Jurkat, Clone E6-1 (cell line): ENCODE results near the gene ALDH1A3.

Experiments used
- DNase-seq: peaks from one replicate; pipeline ENCODE4 v3.0.0-alpha.2; 2011; ENCODE audit warnings: low read depth, low spot score
- H3K4me3 ChIP-seq: 2 replicates; pipeline ENCODE4 v1.5.1; 2011; ENCODE audit warnings: mild to moderate bottlenecking, low read length, control low read depth, moderate library complexity

The ALDH1A3 gene

DNA sequence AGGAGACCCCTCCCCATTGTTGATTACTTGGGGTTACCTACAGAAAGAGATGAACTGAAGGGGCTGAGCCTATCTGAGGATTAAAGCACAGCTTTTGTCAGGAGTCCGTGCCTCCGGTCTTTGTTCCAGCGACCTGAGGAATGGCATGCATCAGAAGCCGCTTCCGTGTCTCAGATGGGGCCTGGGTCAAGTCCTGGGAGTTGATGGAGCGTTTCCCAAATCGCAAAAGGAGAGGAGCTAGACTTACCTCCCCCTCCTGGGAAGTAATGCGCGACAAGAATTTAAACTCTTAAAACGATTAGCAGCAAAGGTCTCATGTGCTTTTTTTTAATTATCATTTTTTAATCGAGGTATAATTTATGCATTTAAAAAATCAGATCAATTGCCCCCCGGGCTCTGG, 983 bp upstream of the ALDH1A3 start:
- no peak for DNase-seq
- H3K4me3 ChIP-seq, result no peak overlapping the region

DNA sequence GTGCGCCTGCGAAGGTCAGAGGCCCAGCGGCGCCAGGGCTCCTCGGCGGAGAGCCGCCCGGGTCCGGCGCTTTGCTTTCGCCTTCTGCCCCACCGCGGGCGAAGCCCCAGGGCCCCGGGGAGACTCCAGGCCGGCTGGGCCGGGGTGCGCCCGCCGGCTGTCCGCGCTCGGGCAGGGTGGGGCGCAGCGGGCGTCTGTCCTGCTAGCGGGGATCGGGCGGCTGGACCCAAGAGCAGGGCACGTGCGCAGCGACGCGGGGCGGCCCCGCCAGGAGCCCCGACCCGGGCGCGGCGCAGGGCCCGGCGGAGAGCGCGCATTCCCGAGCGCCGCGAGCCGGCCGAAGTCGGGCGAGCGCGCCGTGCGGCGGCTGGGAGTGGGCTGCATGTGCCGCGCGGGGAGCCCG, 569 bp upstream of the ALDH1A3 start:
- no peak overlapping the region for H3K4me3 ChIP-seq
- no peak for DNase-seq

DNA sequence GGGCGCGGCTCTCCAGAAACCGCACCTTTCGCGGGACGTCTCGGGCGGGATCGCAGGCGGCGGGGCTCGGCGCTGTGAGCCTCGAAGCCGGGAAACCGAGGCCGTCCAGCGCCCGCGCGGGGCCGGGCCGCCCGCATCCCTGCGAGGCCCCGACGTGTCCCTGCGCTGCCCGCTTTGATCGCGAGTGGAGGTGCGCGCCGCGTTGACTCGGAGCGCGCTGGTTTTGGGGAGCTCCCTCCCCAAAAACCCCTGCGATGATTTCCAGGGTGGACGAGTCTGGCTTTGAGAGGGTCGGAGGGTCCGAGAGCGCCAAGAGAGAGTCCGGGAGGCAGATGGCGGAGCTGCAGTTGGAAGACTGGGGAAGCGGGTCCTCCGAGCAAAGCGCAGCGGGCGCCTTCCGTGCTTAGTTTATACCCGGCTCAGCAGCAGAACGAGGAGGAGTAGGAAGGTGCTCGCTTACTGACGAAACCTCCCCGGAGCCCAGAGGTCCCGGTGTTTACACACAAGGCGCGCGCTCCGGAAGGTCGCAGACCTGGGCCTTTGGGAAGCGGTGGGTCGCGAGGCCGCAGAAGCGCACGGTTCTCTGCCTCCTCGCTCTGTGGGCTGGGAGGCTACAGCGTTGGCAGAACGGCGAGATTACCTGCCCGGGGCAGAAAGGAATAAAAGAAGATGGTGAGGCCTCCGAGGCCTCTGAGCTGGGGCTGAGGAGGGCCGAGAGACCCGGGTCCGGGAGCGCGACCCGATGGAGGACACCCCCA, 687 bp downstream of the ALDH1A3 start:
- H3K4me3 ChIP-seq, result no peak overlapping the region
- DNase-seq, result no peak

DNA sequence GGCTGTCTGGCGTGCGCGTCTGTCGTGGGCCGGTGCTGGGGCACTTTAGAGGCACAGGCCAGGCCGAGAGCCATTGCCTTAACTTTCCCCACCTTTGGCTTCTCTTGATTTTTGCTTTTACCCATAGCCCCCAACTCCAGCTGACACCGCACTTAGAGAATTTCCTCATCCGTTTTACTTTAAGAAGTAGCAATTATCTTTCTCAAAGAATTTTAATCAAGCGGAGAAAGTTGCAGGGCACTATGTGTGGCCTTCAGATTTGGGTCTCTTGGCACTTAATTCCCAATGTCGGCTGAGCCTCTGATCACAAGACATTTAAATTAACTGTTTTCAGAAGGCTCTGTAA, 1.2 kb downstream of the ALDH1A3 start:
- DNase-seq, result no peak
- no peak overlapping the region for H3K4me3 ChIP-seq

DNA sequence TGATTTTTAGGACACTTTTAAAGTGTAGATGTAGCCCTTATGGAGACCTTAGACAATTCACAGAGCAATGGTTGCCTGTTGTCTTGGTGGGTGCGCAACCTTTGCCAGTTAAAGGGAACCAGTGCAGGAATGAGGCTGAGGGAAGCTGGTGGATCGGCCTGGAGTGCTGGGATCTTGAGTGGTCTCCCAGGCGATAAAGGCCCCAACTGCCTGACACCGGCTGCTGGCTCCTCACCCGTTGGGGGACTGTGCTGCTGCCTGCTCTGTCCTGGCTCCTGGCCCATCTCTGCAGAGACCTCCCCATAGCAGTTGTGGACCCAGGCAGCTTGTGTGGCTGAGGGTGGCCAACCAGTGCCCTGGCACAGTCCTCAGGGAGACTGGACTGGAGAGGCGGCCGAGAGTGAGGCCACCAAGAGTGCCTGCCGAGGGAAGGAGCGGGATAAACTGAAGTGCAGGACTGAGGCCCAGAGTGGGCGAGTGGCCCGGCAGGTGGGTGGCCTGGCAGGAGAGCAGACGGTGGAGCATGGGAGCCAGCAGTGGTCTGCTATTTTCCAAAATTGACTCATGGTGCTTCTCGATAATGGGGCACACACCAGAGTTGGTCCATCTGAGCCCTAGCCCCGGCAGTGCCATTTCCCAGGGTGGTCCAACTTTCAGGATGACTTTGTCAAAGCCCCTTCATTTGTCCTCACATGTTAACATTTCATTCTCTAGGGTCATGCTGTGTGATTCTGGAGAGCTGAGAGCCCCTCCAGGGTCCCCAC, 2.1 kb downstream of the ALDH1A3 start:
- DNase-seq, result no peak
- no peak overlapping the region for H3K4me3 ChIP-seq

DNA sequence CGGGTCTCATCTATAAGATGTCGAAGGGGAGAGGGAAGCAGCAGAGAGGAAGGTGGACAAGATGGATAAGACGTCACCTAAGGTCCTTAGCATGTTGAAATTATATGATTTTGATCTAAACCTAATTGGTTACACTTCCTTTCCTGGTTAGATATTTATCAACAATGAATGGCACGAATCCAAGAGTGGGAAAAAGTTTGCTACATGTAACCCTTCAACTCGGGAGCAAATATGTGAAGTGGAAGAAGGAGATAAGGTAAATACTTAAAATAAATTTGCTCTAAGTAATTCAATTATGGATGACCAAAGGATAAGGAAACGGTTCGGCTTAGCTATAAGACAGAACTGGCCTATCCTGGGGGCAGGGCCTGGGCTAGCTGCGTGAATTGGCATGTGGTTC, 5.5 kb downstream of the ALDH1A3 start:
- no peak for DNase-seq
- no peak overlapping the region for H3K4me3 ChIP-seq

DNA sequence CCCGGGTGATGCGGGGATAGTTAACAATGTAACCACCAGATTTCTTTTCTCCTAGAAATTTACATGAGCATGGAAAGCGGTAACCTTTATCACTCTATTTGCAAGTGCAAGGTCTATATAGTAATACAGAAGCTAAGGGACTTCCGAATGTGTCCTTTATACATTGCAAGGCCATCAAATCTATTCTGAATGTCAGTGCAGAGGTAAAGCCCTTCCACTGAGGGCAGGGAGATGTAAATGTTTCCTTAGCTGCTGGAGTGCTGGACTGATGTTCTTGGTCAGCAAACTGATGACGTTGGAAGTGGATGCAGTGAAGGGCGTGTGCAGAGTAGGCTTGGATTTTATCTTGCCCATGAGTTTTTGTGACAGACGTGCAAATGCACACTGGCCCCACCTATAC, 6.2 kb downstream of the ALDH1A3 start:
- DNase-seq, result no peak
- no peak overlapping the region for H3K4me3 ChIP-seq

DNA sequence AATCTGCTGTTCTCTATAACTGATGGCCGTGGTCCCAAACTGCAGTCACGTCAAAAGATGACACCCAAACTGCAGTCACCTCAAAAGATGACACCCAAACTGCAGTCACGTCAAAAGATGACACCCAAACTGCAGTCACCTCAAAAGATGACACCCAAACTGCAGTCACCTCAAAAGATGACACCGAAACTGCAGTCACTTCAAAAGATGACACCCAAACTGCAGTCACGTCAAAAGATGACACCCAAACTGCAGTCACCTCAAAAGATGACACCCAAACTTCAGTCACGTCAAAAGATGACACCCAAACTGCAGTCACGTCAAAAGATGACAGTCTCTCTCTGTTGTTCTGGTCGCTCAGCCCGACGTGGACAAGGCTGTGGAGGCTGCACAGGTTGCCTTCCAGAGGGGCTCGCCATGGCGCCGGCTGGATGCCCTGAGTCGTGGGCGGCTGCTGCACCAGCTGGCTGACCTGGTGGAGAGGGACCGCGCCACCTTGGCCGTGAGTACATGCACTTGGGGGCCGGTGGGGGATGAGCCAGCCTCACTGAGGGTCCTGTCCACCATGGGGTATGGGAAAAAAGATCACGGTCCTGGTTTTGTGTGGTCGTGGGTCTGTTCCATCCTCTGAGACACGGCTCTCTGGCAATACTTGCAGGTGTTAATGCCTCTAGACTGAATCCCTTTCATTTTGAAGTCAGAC, 7.7 kb downstream of the ALDH1A3 start:
- DNase-seq, result no peak
- H3K4me3 ChIP-seq, result no peak overlapping the region

DNA sequence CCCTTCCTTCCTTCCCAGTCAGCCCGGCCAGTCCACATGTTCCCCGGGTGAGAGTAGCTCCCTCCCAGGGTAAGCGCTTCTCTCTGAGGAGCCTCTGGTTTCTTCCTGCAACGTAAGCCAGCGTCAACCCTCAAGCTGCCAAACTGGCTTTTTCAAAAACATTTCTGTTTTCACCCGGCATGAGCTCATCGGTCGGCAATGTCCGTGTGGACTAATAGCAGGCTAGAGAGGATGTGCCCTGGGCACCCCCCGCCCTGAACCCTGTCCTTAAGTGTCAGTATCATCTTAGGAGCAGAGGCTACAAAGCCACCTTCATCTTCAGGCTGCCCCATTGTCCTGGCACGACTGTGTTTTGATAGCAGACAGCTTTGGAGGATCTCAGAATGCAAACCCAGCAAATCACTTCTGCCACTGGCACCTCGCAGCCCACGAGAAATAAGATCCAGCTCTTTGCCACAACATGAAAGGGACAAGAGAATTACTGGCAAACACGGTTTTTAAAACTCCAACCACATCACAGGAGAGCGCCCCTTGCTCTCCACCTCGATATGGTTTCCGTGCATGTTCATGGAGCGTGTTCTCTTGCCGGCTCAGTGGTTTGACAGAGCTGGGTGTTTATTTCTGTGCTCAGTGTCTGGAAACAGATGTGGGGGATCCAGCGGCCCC, 9.9 kb downstream of the ALDH1A3 start:
- no peak overlapping the region for H3K4me3 ChIP-seq
- DNase-seq, result peak; percentile 79

DNA sequence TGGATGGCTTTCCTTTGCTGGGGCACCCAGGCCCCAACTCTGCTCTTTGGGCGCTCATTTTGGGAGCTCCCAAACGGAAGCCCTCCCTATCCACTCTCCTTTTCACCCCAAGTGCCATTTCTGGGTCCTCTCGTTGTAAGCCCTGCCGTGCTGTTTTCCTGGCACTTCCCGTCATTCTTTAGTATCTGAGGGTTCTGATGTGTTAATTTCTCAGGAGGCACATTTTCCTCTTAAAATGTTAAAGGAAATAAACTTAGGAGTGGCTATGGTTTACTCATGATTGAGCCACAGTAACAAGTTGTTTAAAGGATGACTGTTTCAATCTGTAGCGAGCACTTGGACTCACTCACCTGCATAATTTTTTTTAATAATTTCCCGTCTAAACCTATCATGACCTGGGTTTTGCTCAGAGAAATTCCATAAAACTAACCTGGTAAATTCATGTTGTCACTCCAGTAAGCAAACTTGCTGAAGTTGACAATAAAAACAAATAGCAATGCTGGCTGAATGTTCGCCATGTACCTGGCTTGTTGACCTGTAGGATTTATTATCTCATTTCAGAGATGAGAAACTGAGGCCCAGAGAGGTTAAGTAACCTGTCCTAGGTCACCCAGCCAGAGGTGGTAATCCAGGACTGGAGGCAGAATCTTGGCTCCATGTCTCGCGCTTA, 10.6 kb downstream of the ALDH1A3 start:
- no peak overlapping the region for H3K4me3 ChIP-seq
- no peak for DNase-seq

DNA sequence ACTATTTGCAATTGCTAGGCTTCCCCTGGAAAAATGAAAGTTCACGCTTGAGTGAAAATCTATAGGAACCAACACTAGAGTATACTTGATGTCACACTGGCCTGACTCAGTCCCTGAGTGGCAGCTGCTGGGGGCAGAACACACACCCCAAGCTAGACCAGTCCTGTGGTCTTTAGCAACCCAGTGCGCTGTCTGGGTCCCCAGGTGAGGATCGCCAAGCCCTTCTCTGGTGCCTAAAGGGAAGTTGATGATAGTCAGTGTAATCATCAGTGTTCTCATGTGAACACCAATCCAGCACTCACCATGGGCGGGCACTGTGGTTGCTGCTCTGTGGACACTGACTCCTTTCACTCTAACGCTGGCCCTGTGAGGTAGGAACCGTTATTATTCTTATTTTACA, 11.2 kb downstream of the ALDH1A3 start:
- H3K4me3 ChIP-seq, result no peak overlapping the region
- no peak for DNase-seq

DNA sequence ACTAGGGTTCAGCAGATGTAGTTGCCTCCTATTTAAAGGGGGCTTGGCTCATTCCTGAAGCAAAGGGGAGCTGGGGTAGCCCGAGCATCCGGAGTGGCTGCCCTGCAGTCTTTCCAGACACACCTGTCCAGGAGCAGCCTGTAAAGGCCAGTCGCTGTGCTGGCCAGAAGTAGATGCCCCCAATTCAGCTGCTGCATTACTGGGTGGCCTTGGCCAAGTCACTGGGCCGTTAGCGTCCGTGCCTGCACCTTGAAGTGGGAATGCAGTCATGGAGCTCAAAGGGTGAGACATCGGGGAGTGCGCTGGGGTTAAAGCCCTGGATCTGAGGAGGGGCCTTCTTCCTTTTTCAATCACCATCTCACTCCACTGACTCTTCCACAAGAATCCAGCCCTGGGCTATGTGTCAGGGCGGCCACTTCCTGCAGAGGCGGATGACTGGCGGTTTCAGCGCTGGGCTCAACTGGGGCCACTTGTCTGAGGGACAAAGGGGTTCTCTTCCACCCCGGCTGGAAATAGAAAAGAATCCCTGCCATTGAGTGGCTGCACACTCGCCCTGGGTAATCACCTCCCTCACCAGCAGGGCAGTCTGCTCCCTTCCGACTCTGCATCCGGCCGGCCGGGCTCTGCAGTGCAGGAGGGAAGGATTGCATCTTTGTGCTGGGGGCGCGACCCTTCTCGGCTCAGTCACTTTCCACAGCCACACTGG, 11.8 kb downstream of the ALDH1A3 start:
- no peak for DNase-seq
- H3K4me3 ChIP-seq, result no peak overlapping the region

DNA sequence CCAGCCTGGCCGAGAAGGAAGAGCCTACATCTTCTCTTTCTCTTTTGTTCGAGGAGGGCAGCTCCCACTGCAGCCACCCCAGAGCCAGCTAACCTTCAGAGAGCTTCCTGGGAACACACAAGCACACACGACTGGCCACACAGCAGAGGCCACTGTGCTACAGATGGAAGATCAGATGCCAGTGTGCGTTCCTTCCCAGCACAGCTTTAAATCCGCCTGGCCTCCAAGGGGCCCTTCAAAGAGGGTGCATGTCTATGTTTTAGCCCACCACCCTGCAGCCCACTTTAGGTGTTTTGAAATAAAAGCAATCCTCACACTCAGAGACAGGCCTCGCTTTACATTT, 12.4 kb downstream of the ALDH1A3 start:
- H3K4me3 ChIP-seq, result no peak overlapping the region
- DNase-seq, result no peak

DNA sequence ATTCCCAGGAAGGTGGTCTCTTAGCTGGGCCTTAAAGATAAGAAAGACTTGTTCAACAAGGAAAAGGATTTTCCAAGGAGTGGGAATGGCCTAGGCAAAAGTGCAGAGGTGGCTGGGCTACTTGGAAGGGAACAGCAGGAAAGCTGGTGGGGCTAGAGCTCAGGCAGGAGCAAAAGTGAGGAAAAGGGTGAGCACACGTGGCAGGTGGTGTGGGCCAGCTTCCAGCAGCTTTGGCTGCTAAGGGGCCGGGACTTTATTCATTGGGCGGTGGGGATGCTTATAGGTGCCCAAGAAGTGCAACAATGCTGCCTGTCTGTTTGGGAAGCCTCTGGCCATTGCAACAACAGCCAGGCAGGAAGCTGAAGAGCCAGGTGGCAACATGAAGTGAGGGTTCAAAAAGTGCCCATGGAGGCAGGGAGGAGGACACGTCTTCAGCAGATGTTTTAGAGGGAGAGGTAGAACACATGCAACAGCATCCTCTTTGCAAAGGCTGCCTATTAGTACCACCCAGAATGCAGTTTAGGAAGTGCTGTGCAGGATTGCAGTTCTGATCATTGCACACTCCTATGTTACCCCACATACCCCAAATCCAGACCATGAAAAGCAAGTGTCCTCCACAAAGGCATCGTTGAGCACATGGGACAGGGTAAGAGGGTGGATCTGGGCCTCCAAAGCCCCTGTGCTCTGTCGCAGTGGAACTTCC, 13.8 kb downstream of the ALDH1A3 start:
- H3K4me3 ChIP-seq, result no peak overlapping the region
- no peak for DNase-seq

DNA sequence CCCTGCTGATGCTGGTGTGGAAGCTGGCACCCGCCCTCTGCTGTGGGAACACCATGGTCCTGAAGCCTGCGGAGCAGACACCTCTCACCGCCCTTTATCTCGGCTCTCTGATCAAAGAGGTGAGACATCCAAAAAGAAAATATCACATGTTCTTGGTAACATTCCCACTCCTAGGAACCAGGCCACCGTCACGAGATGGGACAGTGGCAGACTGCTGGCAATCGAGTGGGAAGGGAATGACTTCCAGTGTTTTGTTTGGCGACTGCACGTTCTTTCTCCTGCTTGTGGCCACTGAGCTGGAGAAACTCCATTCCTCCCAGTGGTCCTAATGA, 14.3 kb downstream of the ALDH1A3 start:
- DNase-seq, result no peak
- H3K4me3 ChIP-seq, result no peak overlapping the region

DNA sequence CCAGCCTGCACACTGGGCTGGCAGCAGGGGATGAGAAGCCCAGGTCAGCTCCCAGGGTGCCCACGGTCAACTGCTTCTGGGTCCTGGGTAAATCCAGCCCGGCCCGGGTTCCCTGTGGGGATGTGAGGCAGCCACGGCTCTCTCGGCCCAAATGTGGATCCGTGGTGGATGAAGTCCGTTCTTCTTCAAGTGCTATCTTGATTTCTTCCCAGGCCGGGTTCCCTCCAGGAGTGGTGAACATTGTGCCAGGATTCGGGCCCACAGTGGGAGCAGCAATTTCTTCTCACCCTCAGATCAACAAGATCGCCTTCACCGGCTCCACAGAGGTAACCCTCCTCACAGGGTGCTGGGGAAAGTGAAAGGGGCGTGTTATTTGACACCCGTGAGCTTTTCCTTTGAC, 16.1 kb downstream of the ALDH1A3 start:
- H3K4me3 ChIP-seq, result no peak overlapping the region
- DNase-seq, result no peak

DNA sequence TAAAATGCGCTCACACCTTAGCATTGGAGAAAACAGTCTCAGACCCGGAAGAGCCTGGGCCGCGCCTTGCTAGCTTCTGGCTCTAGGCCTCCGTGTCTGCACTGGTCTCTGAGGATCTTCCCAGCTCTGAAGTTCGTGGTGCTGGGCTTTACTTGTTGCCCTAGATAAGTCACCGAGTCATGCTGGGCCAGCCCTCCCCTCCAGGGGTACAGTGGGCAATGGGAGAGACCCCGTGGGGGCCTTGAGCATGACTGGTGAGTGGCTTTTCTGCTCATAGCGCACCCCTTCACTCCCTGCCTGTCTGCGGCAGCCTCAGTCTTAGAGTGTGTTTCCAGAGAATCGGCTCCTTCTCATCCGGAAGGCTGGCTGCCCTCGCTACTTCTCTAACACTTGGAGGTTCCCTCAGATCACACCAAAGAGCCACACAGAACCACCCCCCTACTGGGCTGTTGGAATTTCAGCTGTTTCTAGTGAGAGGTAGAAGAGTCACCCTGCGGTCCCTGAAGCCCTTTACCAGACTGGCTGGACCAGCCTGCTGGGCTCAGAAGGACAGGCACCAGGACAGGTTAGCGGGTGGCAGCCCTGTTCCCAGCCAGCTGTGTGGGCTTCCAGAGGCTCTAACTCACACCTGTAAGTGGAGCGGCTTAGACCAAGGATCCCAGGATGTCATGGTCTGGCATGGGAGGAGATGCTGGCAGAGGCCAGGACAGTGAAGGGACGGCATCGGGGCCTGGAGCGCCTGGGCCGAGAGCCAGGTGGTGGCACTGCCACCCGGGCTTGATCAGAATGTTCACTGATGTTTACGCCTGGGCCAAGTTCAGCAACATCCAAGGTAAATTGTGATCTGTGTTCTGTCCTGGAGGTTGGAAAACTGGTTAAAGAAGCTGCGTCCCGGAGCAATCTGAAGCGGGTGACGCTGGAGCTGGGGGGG, 17.9 kb downstream of the ALDH1A3 start:
- DNase-seq, result no peak
- no peak overlapping the region for H3K4me3 ChIP-seq

DNA sequence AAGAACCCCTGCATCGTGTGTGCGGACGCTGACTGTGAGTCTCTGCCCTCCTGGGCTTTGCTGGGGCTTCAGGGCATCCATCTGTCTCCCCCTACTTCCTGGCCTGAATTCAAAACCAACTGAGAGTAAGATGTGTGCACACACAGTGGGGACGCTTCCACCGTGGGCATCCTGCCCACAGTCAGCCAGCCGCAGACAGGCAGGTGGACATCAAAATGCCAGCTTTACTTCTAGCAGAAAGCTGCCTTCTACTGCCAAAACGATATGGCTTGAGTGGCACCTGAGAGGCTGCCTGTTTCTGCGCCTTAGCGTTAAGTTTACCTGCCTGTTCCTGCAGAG, 18.5 kb downstream of the ALDH1A3 start:
- H3K4me3 ChIP-seq, result no peak overlapping the region
- no peak for DNase-seq
